ENCODE results near the gene PAPOLB.

DNA sequence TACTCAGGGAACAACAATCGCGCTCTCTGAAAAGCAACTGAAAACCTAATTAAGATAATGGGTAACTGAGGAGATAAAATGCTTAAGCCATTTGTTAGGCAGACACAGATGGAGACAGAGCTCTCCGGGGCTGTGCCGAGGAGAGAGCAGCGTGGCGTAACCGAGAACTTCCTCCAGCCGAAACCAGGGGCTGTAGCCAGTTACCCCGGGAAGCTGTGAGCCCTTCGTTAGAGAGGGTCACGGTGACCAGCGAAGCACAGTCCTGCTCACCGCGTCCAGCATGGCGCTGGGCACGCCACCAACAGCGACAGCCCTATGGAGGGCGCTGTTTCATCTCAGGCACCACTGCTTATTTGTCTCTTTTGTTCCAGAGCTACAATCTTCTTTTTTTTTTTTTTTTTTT, 16.1 kb downstream of the PAPOLB start:
- TF ChIP-seq, protein P1, sequence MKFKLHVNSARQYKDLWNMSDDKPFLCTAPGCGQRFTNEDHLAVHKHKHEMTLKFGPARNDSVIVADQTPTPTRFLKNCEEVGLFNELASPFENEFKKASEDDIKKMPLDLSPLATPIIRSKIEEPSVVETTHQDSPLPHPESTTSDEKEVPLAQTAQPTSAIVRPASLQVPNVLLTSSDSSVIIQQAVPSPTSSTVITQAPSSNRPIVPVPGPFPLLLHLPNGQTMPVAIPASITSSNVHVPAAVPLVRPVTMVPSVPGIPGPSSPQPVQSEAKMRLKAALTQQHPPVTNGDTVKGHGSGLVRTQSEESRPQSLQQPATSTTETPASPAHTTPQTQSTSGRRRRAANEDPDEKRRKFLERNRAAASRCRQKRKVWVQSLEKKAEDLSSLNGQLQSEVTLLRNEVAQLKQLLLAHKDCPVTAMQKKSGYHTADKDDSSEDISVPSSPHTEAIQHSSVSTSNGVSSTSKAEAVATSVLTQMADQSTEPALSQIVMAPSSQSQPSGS (CRISPR knock-in tag; IDR thresholded peaks at IDR 0.05; ENCODE audit: borderline replicate concordance, low read depth) = no peak
- no peak for TF ChIP-seq FOXK1 (CRISPR knock-in tag; IDR thresholded peaks at IDR 0.05)
- TF ChIP-seq, protein P2, sequence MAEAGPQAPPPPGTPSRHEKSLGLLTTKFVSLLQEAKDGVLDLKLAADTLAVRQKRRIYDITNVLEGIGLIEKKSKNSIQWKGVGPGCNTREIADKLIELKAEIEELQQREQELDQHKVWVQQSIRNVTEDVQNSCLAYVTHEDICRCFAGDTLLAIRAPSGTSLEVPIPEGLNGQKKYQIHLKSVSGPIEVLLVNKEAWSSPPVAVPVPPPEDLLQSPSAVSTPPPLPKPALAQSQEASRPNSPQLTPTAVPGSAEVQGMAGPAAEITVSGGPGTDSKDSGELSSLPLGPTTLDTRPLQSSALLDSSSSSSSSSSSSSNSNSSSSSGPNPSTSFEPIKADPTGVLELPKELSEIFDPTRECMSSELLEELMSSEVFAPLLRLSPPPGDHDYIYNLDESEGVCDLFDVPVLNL (CRISPR knock-in tag; IDR thresholded peaks at IDR 0.05; ENCODE audit: borderline replicate concordance, low read depth) = no peak
- TF ChIP-seq, protein P3, sequence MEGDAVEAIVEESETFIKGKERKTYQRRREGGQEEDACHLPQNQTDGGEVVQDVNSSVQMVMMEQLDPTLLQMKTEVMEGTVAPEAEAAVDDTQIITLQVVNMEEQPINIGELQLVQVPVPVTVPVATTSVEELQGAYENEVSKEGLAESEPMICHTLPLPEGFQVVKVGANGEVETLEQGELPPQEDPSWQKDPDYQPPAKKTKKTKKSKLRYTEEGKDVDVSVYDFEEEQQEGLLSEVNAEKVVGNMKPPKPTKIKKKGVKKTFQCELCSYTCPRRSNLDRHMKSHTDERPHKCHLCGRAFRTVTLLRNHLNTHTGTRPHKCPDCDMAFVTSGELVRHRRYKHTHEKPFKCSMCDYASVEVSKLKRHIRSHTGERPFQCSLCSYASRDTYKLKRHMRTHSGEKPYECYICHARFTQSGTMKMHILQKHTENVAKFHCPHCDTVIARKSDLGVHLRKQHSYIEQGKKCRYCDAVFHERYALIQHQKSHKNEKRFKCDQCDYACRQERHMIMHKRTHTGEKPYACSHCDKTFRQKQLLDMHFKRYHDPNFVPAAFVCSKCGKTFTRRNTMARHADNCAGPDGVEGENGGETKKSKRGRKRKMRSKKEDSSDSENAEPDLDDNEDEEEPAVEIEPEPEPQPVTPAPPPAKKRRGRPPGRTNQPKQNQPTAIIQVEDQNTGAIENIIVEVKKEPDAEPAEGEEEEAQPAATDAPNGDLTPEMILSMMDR (IDR thresholded peaks at IDR 0.05) = peak; percentile 43; the same call in 1 of the 2 replicates
